NCI-H1694 (cell line): Measurements from ENCODE around the gene CIDEB.

ENCODE experiments used
- DNase-seq: peaks from one replicate; lab custom pipeline; 2025; lab: John Stamatoyannopoulos, UW

Gene CIDEB

DNA sequence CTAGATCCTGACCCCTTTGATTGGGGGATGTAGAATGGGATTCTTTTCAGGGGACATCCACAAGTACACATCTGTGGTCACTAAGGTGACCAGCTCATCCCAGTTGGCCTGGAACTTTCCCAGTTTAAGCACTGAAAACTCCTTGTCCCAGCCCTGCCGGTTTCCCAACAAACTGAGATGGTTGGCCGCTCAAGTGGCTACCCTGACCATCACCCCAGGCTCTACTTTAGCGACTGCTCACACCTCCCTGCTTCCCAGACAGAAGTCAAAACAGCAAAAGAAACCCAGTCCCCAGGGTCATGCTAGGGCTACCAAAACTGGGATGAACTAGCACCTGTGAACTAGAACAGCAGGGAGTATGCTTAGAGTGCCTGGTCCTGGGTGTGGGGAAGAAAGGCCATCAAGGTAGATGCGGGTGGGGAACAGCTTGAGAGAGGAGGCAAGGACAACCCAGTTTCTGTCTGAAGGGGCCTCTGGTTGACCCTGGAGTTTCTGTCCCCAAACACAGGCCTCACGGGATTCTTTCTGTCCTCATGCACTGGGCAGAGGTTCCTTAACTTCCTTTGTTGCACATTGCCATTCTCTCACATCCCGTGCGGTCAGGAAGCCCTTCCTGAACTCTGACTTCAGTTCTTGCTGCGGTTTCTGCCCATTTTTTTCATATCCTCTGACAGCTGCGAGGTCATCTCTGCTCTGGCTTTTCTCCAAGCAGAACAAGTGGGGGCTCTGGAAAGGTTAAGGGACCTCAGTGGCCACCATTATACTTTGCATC, 5.1 kb upstream of the CIDEB start:
- DNase-seq = no peak

DNA sequence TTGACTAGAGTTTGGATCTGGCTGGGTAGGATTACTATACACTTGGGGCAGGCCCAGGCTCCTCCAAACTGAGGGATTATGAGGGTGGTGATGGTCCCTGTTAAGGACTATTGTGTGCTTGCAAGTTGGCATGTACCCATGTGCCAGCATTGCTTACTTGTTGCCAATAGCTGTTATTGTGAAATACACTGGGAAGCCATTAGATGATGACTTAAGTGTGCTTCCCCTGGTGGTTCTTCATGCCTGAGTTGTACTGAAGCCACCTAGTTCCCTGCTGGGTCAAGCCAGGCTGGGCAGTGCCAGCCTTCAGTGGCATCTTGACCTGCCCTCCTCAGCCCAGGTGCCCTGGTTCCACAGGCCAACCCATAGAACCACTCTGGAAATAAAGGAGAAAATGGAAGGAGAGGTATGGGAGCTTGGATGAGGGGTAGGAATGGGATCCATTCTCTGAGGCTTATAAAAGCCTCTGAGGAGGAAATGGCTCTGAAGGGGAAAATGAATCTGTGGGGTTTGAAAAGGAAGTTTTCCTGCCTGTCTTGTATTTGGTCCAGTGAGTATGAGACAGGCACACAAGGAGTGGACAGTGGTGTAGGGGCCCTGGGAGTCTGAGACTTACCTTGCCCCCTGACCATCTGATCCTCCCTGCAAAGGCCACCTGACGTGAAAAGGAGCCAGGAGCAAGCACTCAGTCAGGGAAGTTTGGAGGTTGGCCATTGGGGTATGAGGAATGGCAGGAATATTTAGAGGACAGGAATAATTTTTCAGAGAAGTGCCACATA, 4.2 kb upstream of the CIDEB start:
- DNase-seq = no peak

DNA sequence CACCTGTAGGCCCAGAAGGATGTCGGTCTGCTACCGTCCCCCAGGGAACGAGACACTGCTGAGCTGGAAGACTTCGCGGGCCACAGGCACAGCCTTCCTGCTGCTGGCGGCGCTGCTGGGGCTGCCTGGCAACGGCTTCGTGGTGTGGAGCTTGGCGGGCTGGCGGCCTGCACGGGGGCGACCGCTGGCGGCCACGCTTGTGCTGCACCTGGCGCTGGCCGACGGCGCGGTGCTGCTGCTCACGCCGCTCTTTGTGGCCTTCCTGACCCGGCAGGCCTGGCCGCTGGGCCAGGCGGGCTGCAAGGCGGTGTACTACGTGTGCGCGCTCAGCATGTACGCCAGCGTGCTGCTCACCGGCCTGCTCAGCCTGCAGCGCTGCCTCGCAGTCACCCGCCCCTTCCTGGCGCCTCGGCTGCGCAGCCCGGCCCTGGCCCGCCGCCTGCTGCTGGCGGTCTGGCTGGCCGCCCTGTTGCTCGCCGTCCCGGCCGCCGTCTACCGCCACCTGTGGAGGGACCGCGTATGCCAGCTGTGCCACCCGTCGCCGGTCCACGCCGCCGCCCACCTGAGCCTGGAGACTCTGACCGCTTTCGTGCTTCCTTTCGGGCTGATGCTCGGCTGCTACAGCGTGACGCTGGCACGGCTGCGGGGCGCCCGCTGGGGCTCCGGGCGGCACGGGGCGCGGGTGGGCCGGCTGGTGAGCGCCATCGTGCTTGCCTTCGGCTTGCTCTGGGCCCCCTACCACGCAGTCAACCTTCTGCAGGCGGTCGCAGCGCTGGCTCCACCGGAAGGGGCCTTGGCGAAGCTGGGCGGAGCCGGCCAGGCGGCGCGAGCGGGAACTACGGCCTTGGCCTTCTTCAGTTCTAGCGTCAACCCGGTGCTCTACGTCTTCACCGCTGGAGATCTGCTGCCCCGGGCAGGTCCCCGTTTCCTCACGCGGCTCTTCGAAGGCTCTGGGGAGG, 3.1 kb upstream of the CIDEB start, which contains the start of gene LTB4R:
Gene LTB4R (plus strand): TSS at position 857 of the 959 bp plus-strand sequence. CDS start 4,150 bp downstream, outside the sequence.
- no peak for DNase-seq

DNA sequence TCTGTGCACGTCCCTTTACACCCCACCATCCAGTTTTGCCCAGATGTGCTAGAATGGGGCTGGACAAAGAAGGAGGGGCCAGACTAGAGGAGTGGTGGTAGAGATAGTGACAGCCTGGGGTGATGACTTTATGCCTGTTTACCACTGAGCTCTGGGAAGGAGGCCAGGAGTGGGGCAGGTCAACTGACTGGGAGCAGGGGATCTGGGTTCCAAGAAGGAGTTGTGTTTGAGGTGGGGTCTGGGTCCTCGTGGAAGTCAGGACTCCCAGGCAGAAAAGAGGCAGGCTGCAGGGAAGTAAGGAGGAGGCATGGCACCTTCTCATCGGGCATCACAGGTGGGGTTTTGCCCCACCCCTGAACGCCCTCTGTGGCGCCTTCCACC, 2.5 kb upstream of the CIDEB start:
- DNase-seq = no peak

DNA sequence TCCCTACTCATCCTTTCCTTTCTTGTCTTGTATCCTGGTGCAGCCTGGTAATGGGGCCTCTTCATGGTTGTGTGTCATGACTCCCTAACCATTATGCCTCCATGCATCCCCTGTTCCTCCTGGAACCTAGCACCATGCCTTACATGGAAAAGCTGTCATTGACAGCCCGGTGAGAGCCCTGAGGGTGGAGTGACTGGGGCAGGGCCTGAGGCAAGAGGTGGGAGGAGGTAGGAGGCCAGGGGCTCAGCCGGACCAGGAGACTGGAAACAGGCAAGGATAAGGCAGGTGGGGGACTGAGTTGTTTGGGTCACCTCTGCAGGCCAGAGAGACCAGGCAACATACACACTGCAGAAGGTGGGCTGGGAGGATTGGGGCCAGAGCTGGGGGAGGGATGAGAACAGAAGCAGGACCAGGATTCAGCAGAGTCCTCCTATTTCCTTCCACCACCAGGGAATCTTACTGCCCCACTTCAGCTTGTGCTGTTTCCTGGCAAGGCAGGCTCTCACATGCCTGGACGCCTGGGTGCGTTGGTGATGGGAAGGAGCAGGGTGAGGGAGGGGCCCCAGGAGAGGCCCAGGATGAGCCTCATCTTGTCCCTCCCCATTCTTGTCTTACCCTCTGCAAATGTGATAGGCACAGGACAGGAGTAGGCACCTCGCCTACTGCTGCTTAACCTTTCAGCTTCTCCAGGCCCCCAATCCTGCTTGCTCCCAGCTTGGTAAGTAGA, 1.9 kb upstream of the CIDEB start, which contains the start of gene LTB4R2:
Gene LTB4R2 (plus strand): TSS at position 603 of the 727 bp plus-strand sequence. CDS start 525 bp downstream, outside the sequence.
- no peak for DNase-seq

DNA sequence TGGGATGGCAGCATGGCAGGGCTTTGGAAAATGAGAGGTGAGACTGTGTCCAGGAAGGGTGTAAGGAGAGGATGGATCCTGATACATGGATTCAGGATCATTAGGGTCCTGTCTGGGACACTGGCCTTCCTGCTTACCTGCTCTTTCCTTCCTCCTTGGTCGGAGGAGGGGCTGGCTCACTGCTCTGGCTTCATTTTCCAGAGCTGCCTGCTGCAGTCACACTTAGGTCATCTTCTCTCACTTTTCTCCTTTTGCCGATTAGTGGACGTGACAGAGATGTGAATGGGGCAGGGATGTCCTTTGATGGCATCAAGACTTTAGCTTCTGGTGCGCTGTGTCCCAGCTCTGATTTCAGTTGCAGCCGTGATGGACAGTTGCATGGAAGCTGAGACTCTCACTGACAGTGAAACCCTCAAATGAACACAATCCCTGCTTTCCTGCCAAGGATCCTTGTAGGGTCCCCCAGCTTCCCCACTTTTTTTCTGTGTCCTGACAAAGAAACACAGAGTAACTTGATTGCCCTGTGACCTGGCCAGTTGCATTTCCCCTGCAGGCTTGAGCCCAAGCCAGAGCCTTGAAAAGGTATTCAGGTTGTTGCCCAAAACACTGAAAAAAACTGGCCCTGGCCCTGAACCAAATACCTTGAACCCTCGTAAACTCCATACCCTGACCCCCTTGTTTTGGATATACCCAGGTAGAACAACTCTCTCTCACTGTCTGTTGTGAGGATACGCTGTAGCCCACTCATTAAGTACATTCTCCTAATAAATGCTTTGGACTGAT, 756 bp upstream of the CIDEB start:
- DNase-seq = no peak

DNA sequence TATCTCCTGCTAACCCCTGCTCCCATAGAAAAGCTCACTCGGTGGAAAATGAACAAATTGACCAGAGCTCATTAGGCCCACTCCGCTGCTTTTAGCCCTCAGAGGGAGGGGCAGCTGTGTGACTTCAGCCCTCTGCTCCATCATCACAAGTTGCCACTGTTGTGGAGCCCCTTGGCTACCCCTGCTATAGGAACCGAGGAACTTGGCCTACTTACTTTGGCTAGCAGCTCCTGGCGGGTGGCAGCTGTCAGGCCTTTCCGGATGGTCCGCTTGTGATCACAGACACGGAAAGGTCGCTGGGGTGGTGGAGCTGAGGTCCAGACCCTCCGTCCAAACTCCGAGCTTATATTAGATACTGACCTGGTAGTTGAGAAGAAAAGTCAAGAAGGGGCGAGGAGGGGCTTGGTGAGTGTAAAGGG, 612 bp downstream of the CIDEB start:
- DNase-seq = no peak

DNA sequence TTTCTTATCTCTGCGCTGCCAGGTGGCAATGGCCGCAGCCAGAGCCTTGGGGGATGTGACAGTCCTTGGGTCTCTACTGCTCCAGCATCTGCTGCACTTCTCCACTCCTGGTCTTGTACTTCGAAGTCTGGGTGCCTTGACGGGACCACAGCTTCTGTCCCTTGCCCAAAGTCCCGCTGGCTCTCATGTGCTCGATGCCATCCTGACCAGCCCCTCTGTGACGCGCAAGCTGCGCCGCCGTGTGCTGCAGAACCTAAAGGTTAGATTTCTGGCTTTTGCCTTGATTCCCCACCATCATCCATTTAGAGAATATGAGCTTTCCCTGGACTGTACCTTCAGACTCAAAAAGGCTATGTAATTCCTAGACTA, 3.8 kb downstream of the CIDEB start:
- DNase-seq = no peak

DNA sequence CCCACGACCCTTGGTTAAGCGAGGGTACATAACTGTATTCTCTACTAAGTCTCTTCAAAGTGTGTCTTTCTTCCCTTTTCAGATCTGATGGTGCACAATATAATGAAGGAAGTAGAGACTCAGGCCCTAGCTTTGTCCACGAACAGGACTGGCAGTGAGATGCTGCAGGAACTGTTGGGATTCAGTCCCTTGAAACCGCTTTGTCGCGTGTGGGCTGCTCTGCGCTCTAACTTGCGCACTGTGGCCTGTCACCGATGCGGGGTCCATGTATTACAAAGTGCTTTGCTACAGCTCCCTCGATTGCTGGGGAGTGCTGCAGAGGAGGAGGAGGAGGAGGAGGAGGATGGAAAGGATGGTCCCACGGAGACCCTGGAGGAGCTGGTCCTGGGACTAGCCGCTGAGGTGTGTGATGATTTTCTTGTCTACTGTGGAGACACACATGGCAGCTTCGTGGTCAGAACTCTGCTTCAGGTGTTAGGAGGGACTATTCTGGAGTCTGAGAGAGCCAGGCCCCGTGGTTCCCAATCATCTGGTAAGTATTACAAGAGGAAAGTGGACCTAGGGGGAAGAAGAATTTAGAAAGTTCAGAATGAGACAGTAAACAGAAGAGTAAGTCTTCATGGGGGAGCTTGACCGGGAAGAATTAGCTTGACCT, 7.3 kb downstream of the CIDEB start:
- no peak for DNase-seq

DNA sequence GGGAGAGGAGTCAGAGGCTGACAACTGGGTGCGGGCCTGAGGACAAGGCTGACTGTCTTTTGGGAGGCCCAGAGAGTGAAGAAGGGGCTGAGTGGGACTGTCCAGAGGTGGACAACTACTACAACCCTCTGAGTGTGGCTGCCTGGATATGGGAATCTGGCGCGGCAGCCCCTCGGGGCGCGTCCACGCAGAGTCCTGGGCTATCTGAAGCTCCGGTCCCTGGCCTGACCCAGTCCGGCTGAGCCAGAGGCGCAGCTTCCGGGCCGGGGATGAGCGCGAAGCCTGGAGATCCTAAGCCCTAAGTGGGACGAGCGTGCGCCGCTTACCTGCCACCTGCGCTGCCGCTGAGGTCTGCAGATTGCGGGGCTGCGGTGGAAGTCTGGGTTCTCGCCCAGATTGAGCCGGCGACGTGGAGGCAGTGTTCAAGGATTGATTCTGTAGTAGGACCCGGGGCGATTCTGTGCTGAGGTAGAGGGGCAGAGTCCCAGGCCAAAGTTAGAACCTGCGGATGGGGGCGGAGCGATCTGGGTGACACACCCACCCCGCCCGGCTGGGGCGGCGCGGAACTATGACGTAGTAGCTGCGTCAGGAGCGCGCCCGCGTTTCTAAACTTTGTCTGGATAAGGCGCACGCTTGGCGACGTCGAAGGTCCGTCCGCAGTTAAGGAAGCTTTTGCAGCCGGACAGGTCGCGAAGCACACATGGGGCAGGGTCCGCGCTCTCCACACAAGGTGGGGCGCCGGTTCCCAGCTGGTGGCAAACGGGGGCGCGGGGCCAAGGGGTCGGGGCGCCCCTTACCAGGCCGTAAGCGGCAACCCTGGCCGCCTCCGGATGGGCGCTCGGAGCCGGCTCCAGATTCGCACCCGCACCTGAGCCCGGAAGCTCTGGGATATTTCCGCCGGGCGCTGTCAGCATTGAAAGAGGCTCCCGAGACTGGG, 8.3 kb downstream of the CIDEB start, which contains the start of the genes DHRS1 and NOP9:
Gene DHRS1 (minus strand): TSS at position 526 of the 937 bp plus-strand sequence. CDS start 674 bp downstream, outside the sequence.
Gene NOP9 (plus strand): TSS at position 596 of the 937 bp plus-strand sequence. CDS start 105 bp downstream, at position 701.
- DNase-seq = peak; percentile 65

DNA sequence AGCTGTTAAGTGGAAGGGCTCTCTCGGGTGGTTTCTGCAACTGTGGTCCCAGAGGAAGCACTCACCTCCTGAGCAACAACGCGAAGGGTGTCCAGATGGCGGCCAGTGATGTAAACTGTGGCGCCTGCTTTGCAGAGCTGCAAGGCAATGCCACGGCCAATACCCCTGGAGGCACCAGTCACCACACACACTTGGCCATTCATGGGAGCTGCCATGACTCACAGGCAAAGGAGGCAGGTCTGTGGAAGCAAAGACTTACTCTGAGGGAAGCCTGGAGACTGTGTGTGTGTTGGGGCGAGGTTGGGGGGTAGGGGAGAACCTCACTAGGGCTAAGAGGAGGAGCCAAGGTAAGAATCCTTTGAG, 8.9 kb downstream of the CIDEB start:
- DNase-seq = no peak

DNA sequence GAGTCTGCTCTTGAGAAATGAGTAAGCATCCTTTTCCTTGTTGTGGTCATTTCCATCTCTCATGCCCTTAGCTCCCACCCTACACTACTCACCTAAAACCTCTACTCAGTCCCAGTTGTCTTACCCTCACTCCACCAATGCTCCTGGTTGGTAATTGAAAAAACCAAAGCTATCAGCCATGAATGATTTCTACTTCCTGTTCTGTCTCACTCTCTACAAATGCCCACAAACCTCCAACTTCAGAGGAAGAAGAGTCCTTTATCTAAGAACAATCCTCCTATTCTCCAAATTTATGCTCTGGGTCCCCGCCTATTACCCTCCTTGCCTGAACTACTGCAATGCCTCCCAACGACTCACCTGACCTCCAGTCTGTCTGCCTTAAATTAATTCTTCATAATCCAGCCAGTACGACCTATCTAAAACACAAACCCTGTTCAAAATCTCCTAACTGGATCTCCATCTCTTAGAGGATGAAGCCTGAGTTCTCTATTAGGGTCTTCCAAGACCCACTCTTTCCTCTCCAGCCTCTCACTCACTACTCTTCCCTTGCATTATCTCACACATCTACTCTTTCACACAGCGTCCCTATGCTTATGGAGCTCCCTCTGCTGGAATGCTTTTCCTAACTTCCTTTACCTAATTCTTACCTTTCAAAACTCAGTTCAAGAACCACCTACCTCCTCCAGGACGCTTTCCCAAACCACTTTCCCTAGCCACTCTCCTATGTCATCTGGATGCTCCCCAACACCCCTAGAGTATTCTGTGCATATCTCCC, 10.4 kb downstream of the CIDEB start:
- peak; percentile 49 for DNase-seq

DNA sequence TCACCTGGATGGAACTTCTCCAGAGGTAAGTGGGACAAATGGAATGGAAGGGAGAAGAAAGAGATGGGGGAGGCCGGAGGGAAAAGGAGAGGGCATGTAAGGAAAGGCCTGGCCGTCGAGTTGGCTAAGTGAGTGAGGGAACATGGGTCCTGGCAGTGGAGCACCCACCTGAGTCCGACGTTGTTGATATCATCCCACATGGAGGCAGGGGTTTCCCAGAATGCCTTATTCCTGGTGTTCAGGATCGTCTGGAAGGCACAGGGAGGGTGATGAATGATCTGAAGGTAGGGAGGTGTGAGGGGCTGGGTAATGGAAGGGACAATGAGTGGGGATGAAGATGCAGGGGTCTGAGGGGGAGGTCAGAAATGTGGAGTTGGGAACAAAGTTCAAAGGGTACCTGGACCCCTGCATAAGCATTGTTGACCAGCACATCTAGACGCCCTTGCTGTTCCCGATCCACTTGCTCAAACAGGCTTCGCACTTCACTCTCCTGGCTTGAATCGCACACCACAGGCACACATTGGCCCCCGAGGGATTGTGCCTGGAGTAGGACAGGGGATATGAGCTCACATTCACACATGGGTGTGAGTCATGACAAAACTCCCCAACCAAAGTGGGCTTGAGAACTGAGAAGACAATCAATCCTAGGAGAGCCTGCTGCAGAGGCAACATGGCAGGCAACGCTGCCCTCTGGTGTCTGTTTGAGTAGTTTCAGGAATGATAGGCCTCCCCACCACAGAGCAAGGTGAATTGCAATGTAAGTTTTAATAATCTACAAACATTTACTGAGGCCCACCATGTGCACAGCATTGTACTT, 11.2 kb downstream of the CIDEB start:
- DNase-seq = peak; percentile 76

DNA sequence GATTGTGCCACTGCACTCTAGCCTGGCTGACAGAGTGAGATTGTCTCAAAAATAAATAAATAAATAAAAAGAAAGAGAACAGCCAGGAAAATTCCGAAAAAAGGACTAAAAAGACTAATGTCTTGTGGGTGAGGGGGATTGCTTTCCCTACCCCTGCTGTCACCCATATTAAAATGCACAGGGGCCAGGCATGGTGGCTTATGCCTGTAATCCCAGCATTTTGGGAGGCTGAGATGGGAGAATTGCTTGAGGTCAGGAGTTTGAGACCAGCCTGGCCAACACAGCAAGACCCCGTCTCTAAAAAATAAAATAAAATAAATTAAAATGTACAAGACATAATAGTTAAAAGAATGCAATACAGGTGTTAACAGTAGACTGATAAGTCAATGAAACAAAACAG, 14.3 kb downstream of the CIDEB start:
- no peak for DNase-seq

DNA sequence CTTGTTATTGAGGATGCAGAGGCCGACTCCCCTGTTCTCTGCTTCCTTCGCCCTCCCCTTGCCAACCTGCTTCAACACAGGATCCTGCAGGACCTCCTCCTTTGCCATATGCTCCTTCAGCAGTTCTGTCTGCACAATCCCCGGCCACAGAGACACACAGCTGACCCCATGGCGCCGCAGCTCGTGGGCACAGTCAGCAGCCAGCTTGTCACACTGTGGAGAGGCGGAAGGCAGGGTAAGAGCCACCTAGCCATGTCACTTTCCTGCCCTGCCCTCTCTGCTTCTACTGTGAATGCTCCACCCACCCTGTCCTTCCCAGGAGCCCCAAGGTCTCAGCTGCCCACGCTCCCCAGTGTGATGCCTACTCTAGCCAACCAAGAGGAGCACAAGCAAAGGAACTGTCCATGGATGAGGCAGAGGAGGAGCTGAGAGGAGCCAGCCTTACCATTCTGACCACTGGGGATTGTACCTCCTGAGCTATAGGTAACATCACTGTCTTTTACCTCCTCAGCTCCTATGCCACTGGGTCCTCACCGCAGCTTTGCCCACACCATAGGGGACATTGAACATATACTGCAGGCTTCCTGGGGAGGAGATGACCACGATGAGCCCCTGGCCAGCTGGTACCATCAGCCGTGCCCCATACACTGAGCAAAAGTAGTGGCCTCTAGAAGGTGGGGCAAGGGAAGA, 15.5 kb downstream of the CIDEB start:
- no peak for DNase-seq

DNA sequence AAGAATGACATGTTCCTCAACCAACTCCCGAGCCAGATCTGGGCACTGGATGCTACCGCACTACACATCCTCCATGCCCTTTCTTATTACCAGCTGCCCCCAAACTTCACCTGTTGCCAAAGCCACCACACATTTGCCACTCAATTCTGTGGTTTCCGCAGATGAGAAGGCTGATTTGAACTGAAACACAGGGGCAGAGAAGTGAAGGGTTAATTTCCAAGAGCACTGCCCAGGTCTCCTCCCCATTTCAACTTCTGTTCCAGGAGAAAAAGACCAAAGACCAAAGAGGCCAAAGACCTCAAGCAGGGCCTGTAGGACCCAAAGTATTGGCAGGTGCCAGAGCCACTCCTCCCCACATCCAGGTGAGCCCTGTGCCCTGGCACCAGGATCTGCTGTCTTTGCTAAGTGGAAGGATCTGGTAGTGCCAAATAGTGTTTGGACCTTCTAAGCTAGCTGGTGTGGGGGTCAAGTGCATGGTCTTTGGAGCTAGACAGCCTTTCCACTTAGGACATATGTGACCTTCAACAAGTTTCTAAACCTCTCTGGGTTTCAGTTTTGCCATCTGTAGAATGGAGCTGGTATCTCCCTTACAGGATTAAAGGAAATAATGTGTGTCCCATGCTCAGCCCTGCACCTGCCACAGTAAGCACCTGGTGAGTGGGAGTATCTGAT, 16.2 kb downstream of the CIDEB start:
- DNase-seq = no peak
